K562 (cell line): ENCODE measurements around the gene MPST.

Source experiments
- C11orf30 ChIP-seq: fragments of 450-650 bp; IDR thresholded peaks from 2 replicates; pipeline ENCODE4 v1.6.1; 2016; ENCODE audit warnings: low read depth, mild to moderate bottlenecking
- JUN ChIP-seq, 2 experiments: sonication (generic) in 1 of 2; formaldehyde crosslinking in 1 of 2; IDR thresholded peaks; 2 replicates each; pipeline versions ENCODE4 v1.6.1 to v1.8.0; 2012 to 2022; ENCODE audit warnings: borderline replicate concordance in 2 of 2, mild to moderate bottlenecking in 2 of 2, improper control_type of control experiment in 1 of 2, low read depth in 1 of 2, low read length in 1 of 2, missing genetic modification reagents in 1 of 2
- RAD21 ChIP-seq, 2 experiments: fragments of 250-450 bp in 1 of 2; fragments of 450-650 bp in 1 of 2; sonication (Bioruptor Pico) in 1 of 2; formaldehyde crosslinking in 1 of 2; IDR thresholded peaks in 1 of 2; conservative IDR thresholded peaks in 1 of 2; 2 replicates each; pipeline versions ENCODE4 v1.4.0 to v1.8.0; 2020 to 2022; ENCODE audit warnings: mild to moderate bottlenecking in 2 of 2, moderate library complexity in 1 of 2
- SMC3 ChIP-seq: conservative IDR thresholded peaks from 2 replicates; pipeline ENCODE4 v1.6.1; 2011; ENCODE audit warnings: low read depth, low read length, improper control_type of control experiment; ENCODE audit not compliant: insufficient read depth
- USF2 ChIP-seq: sonication (generic); formaldehyde crosslinking; IDR thresholded peaks from 2 replicates; pipeline ENCODE4 v1.5.0; 2020; ENCODE audit warnings: missing genetic modification reagents
- ZFX ChIP-seq: sonication (generic); formaldehyde crosslinking; IDR thresholded peaks from 2 replicates; pipeline ENCODE4 v1.8.0; 2022; ENCODE audit warnings: mild to moderate bottlenecking, missing genetic modification reagents, moderate library complexity
- TF ChIP-seq, protein P1 (sequence below), 2 experiments: fragments of 450-650 bp; IDR thresholded peaks; 2 replicates each; pipeline ENCODE4 v1.6.1; 2016

DNA sequence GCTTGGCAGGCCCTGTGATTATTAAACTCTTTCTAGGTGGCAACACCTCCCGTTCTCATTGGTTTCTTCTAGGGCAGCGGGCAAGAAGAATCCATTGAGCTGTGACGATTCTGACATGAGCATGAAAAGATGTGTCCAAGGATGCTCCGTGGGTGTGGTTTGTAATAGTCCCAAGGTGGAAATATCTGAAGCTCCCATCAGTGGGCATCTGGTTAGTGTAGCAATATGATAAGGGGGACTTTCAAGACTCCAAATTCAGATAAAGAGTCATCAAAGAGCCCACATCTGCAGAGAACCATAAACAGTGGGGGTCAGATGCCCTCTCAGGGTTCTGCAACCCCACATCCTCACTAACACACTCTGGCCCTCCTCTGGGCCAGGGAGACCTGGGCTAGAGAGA lies 42.9 kb upstream of the MPST start:
- TF ChIP-seq JUN (IDR thresholded peaks at IDR 0.05; ENCODE audit: borderline replicate concordance, low read depth, low read length): no peak
- TF ChIP-seq JUN (CRISPR knock-in tag; IDR thresholded peaks at IDR 0.05; ENCODE audit: borderline replicate concordance): no peak
- no peak for TF ChIP-seq C11orf30
- TF ChIP-seq RAD21 (CRISPR knock-in tag; conservative IDR thresholded peaks at IDR 0.05 in 1 of 2, IDR thresholded peaks at IDR 0.05 in 1 of 2): no peak
- no peak for TF ChIP-seq SMC3
- TF ChIP-seq, protein P1, sequence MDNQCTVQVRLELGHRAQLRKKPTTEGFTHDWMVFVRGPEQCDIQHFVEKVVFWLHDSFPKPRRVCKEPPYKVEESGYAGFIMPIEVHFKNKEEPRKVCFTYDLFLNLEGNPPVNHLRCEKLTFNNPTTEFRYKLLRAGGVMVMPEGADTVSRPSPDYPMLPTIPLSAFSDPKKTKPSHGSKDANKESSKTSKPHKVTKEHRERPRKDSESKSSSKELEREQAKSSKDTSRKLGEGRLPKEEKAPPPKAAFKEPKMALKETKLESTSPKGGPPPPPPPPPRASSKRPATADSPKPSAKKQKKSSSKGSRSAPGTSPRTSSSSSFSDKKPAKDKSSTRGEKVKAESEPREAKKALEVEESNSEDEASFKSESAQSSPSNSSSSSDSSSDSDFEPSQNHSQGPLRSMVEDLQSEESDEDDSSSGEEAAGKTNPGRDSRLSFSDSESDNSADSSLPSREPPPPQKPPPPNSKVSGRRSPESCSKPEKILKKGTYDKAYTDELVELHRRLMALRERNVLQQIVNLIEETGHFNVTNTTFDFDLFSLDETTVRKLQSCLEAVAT (IDR thresholded peaks at IDR 0.05): no peak
- TF ChIP-seq ZFX (CRISPR knock-in tag): no peak
- TF ChIP-seq USF2 (CRISPR knock-in tag): no peak
